Epidermal melanocyte (primary cell): ENCODE data around the gene PTPRT.

Source experiments
- DNase-seq: peaks from one replicate; pipeline ENCODE4 v3.0.0; 2011; ENCODE audit warnings: low spot score; ENCODE audit not compliant: insufficient read length

The PTPRT gene

DNA sequence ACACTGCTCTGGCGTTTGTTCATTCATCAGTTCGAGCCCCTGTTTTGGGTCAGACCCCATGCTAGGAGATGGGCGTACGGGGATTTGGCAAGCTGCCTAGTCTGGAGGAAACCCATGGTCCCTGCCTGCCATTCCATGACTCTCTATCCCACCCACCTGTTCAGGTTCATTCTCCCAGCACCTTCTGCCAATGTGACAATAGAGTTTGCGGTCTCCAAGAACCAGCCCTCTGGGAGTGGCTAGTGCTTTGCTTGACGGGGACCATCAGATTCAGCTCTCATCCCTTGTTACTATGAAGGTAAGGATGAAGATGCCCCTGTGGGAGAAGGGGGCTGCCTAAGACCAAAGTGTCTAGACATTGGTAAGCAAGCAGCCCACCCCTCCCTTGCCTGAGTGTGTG lies 345.0 kb downstream of the PTPRT start:
- DNase-seq, result no peak

DNA sequence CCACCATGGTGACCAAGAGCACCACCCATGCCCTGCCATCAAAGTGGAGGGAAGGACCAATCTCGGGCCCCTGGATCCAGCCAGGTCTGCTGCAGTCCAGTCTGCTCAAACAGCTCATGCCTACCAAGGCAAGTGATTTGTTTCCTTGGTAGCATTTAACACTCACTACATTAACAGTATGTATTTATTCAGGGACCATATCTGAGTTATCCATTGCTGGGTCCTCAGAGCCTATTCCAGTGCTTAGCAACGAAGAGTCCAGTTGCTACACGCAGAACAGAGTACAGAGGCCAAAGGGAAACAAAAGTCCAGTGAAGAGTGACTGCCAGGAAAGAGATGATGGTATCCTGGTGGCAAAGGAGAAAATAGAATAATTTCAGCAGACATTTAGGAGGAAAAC lies 352.2 kb downstream of the PTPRT start:
- no peak for DNase-seq

DNA sequence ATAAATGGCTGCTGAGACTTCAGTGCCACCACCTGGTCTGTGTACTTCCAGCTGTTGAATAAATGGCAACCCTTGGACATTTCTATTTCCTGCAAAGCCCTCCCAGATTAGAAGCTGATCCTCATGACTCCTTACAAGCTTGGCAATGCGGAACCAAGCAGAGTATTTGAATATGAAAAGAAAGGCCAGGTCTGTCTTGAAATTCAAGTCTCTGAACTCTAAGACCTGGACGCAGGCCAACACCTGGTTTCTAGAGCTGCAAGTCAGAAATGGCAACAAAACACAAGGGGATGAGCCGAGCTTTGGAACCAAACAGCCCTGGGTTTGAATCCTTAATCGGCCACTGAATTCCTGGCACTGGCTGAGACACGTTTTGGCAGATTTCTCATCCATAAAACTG lies 353.4 kb downstream of the PTPRT start:
- DNase-seq, result no peak

DNA sequence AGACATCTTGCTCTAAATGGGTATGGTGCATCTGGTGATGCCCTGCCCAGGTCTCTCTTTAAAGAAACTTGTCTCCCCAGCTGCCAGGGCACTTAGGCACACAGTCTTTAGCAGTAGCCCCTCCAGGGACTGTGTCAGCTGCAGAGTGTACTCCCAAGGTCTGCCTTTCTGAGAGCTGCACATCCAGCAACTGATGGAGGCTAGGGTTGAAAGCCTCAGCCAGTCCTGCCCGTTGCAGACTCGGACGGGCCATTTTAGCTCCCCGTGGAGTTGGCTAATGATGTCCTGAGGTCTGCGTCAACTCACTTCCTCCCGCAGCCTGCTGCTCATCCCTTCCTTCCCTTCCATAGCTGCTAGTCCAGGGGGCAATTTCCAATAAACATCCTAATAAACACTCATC lies 381.8 kb downstream of the PTPRT start:
- no peak for DNase-seq

DNA sequence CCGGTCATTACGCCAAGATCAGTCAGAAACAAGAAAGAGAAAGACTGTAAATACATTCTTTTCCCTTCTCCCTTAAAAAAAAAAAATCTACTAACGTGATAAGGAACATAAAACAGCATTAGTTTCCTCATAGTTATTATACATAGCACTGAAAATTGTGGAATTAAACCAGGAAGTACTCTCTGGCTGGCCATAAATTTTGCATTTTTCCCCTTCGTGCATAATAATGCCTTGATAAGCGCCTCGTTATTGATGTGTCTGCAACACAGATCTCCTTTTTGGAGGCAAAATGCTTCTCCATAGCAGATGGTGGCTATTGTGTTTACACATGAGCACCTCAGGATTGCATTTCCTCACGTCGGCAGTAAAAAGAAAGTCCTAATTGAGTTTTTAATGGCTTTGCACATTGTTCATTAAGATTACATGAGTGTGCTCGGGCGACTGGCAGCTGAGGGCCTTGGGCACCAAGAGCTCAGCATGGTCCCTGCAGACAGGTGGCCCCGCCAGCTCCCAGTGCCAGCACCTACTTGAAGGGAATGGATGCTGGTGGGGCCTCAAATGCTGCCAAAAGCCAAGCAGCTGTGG lies 394.5 kb downstream of the PTPRT start:
- no peak for DNase-seq

DNA sequence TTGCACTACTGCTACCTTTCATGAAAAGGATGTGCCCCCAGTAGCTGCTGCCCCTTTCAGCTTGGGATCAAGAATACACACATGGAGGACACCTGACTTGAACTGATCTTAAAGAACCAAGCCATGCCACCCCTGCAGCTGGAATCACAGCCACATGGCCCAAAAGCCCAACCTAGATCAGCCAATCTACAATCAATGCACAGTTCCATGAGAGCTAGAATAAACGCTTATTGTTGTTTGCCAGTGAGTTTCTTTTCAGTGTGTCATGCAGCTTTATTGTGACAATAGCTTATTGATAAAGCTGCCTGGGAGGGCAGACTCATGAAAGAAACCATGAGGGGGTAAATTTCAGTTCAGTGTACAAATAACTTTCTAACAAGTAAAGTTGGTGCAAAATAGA lies 397.7 kb downstream of the PTPRT start:
- no peak for DNase-seq

DNA sequence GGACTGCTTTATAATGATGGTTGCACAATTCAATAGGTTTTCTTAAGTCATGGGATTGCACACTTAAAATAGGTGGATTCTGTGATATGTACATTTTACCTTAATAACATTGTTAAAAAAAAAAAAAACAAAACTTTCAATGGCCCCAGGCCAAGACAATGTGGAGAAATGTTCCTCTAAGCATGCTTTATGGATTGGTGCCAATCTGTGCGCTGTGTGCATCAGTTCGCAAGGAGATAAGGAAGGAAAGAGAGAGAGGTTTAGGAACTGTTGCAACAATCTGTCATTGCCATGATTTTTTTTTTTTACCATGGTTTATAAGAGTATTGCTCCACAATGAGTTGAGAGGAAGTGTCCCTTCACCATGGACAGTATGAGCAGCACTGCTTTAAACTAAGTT lies 399.6 kb downstream of the PTPRT start:
- DNase-seq, result no peak

DNA sequence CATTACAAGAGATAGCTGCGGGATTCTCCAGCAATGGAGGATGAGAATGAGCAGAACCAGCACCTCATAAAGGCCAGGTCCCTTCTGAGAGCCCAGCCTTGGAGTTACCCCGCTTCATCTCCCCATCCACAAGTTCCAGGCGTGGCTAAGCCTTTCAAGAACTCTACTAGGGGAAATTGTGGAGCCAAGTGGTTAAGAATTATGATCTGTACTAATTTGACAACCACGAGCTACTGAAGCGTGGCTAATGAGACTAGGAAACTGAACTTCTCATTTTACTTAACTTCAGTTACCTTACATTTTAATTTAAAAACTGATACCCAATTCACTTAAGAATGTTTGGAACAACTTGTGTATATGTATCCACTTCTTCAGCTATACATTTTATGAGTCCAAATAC lies 401.0 kb downstream of the PTPRT start:
- DNase-seq, result no peak

DNA sequence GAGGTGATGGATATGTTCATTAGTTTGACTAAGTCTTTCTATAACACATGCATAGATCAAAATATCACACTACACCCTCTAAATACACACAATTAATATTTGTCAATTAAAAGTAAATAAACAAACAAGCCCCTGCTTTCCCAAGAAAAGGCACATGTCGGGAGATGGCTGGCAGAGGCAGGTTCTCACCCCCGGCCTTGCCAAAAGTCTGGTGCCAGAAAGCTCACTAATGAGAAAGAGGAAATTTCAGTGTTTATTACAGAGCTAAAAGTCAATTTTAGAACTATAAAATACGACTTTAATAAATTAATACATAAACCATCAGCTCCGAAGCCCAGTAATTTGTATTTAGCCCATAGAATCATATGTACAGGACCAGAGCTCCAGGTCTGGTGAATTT lies 404.7 kb downstream of the PTPRT start:
- no peak for DNase-seq

DNA sequence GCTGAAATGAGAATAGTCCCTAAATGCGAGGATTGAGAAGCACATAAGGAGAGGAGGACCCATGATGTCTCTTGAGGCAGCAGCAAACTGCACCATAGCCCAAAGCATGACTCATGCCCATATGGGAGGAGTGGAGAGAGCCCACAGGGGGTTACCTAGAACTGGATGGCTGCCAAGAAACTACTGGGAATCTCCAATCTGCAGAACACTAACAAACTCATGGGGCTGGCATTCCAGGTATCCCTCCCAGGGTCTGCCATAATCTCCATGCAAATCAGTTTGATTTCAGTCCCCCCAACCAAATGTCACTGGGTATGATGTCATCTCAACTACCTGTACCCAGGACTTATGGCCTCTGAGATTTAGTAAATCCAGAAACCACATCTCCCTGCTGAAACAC lies 410.5 kb downstream of the PTPRT start:
- no peak for DNase-seq

DNA sequence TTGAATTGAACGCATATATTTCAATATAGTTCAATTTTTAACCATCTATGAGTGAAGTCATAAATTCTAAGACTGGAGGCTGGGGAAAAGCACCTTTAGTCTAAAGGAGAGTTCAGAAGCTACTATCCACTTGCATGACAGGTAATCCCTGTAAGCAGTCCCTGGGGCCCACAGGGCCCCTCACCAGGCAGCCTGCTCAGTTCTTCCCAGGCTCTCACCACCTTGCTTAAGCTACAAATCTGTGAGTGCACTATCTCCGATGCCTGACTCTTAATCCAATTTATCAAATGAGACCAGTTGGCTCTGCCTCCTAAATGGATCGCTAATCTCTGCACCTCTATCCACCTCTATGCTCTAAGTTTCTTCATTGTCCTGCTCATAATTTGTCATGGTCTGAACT lies 413.8 kb downstream of the PTPRT start:
- DNase-seq, result no peak

DNA sequence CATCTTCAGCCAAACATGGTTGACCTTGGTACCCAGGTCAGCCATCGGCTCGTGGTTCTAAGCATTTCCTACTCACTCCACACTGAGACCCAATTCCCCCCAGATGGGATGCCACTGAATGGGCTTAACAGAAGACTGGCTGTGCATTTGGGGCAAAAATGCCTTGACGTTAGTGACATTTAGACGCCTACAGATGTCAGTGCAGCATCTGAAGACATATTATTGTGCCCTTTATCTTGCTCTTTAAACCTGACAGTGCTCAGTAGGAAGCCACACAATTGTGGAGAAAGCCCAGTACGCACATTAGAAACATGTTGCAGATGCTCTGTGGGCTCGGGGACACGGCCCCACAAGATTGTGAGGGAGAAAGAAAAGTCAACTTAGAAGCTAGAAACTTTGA lies 414.7 kb downstream of the PTPRT start:
- DNase-seq, result no peak

DNA sequence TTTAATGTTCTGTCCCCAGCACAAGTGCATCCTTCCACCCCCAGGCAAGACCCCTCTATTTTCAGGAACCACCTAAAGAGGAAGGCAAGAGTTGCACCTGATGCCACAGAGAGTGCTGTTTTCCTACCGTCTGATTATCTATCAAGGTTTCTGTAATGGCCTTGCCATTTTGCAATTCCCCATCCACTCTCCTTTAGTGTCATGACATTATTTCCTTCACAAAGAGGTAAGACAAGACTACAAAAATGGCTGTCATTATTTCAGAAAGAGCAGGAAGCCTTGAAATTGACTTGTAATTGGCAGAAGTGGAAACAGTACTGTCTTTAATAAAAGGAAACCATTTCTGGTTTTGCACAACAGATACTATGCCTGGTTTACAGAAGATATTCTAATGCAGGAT lies 426.7 kb downstream of the PTPRT start:
- no peak for DNase-seq

DNA sequence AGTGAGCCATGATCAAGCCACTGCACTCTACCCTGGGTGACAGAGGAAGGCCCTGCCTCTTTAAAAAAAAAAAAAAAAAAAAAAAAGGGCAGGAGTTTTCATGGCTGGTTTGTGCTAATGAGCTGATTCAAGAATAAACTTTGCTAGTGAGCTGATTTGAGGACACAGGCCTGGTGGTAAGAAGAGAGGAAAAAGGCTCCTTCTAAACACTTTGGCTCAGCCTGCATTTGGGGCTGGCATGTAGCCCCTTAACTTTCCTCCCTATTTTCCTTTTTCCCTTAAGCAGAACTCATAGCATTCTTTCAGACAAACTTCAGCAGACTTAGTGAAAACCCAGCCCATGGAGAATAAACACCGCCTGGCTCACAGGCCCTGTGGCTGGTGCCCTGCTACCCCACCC lies 432.7 kb downstream of the PTPRT start:
- DNase-seq, result no peak

DNA sequence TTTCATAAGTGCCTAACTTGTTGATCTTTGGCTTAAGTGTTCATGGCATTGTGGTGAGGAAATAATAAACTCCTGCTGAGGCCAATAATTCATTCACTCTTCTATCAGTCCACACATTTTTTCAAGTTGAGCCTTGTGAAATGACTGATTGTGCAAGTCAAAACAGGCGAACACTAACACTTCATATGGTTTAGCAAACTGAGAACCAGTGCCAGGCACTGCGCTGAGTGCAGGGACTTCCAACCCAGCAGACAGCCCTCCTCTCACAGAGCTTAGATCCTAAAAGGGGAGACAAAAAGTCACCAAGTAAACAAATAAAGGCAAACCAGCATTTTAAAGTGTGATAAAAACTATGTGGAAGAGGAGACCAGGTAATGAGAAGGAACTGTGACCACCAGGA lies 435.0 kb downstream of the PTPRT start:
- DNase-seq, result no peak

DNA sequence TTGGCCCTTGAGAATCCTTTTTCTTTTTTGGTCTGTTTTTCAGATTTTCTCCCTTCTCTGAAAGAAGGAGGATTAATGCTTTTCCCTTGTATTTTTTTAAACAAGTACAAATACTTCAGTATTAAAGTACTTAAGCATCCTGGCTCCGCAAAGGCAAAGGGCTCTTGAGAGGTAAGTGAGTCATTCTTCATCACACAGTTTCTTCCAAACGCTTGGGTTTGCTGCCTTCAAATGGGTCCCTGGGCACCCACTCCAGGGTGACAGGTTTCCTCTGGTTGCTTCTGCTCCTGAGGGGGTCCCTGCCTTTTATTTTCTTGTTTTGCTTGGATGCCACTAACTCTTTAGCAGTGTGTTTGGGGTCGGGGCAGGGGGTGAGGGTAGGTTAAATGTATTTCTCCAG lies 437.1 kb downstream of the PTPRT start:
- no peak for DNase-seq

DNA sequence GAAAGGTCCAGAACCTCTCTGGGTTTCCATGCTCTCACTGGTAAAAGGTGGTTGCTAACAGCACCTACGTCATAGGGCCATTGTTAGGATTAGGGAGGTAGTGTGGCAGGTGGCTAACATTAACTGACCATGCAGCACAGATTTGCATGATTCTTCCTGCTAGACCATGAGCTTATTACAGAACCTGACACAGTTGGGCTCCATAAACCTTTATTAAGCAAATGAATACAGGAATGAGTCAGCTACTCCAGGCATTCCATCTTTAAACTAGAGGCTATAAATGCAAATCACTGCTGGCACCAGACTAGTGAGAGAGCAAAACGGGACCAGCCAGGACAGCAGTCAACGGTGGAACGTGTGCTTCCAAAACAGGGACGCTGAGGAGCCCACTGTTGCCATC lies 440.1 kb downstream of the PTPRT start:
- DNase-seq, result no peak

DNA sequence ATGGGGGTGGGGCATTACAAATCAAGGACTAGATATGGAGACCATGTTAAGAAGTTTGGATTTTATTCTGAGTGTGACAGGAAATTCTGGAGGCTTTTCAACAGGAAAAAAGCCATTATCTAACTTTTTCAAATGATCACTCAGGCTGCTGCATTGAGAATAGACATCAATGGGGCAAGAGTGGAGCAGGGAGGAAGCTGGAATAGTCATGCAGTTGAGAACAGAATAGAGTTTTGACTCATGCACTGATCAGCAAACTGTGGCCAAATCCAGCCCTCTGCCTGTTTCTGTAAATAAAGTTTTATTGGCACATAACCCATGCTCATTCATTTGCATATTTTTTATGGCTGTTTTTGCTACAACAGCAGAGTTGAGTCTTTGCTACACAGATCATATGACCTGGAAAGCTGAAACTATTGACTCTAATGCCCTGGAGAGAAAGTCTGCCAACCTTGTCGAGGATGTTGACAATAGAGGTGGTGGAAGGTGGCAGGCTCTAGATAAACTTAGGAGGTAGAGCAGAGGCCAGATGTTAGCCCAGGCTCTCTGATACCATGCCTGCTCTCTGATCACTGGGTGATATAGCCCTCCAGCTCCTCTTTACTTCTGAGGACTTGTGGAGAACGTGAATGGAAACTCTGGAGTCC lies 441.8 kb downstream of the PTPRT start:
- DNase-seq, result no peak

DNA sequence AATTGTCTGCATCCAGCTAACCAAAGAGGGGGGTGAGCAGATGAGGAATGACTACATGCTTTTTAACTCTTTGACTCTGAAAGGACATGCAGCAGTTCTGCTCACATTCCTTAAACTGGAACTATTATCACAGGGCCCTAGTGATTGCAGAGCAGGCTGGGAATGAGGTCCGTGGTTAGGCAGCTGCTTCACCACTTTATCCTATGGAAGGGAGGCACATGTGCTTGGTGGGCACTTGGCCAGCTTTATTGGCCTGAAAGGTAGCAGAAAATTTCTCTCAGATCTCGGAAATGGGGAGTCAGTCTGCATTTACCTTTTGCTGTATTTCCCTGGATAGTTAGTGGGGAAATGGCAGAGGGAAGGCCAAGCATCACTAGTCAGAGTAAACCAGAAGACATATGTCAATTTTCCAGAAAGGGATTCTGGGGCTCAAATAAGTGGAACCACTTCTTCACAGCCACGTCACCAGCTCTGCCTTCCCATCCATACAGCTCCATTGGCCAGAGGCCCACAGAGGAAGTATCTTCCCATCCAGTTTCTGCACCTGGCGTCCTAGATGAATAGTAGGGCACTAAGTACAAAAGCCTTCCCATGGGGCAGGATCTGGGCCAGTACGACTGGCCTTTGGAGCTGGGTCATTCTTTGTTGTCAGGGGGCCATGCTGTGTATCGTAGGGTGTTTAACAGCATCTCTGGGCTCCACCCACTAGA lies 444.8 kb downstream of the PTPRT start:
- no peak for DNase-seq

DNA sequence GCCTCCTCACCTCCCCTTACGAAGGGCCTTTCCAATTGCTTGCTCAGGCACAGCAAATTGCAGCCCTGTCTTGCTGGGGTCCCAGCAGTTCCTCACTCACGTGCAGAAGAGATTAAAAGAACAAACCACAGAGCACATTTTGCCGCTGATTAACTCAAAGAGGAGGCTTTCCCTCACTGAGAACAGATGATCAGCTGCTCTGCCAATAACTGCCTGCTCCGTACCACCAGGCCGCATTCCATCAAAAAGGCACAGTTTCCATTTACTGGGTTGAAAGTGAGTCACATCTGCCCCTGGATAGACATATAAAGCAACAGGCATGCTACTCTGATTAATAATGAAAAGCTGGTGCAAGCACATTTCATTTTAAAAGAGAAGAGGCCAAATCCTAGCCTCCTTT lies 446.8 kb downstream of the PTPRT start:
- no peak for DNase-seq

DNA sequence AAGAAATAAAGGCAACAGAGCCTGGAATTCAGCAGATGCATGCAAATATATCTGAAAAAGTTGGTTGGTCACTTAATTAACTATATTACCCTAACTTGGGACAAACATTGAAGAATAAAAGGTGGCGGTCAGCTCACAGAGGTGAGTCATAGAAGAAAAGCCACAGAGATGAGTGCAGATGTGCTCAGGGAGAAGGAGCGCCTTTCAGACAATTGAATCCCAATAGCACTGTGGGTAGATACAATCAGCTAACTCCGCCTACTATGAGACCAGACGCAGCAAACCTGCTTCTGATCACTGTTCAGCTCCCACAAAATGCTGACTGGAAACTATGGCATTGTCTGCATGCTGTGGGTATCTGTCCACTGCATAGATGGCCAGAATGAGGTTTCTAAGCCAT lies 447.8 kb downstream of the PTPRT start:
- no peak for DNase-seq

DNA sequence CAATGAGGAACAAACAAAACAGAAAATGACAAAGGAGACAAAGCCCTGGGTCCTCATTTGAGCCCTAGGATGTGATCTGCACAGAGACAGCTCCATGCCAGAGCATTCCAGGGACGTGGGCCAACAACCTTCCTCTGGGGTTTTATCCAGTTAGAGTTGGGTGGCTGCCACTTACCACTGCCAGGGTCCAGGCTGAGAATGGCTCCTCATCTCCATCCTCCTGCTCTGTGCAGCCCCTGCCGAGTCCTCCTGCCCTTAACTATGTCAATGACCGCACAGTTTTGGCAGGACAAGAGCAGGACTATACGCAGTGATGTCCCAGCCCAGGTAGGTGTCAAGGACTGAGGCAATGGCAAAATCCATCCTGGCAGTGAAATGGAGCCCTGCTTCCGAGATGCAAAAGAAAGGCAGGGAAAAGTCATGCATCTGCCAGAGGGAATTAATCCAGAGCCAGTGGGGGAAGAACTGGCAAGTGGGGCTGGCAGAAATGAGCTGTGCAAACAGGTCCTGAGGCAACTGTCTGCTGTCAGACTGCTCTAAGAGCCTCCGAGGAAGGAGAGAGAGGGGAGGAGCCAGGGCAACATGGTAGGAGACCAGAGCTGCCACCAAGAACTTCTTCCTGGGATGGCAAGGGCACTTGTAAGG lies 449.4 kb downstream of the PTPRT start:
- no peak for DNase-seq

DNA sequence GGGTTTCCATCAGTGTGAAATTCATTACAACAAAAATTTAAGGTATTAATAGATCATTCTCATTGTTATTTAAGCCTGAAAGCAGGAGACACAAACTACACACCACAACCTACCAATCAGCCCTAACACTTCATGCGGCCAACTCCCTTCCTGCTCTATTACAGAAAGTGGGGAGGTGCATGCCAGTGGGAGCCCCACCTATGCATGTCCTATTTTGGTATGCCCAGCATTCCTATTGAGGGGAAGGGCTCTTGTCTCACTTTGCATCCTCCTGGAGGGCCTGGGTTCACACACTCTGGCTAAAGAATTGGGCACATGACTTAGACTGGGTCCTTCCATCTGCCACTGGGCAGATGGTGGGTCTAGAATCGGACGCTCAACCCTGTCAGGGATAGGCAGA lies 450.0 kb downstream of the PTPRT start:
- DNase-seq, result no peak
